ENCODE data around the gene PARP1. TPM values are rescaled to one million over a fixed set of nuclear protein-coding genes. Genes with fewer than 3 reads are reported as not detected.

Gene PARP1
- total RNA-seq, 1 experiment from 2014 or later, result 235 TPM

DNA sequence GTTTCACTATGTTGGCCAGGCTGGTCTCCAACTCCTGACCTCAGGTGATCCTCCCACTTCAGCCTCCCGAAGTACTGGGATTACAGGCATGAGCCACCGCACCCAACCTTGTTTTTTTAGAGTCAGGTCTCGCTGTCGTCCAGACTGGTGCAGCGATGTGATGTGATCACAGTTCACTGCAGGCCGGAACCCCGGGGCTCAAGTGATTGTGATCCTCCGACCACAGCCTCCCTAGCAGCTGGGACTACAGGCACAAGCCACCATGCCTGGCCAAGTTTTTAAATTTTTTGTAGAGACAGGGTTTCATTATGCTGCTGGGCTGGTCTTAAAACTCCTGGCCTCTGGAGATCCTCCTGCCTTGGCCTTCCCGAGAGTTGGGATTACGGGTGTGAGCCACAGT lies 52.9 kb downstream of the PARP1 start:
- Mint-ChIP-seq H3K9me3 (ENCODE audit: unreplicated experiment) (no peaks in the 10 kb centered on the region), H3K27me3 (ENCODE audit: insufficient read depth, unreplicated experiment) (no peaks in the 10 kb centered on the region), H3K4me1 (ENCODE audit: insufficient read depth, unreplicated experiment) (no peaks in the 10 kb centered on the region), H3K4me3 (ENCODE audit: unreplicated experiment) (no peak overlapping the region), H3K36me3 (ENCODE audit: insufficient read depth, unreplicated experiment) (peaks cover 31% of the 10 kb centered on the region), H3K27ac (ENCODE audit: low read depth, unreplicated experiment) (no peak overlapping the region)
- no peak for DNase-seq (ENCODE audit: unreplicated experiment)
- CTCF ChIA-PET, result interaction anchor here (0.6 kb wide), 1 partner anchor 209 kb away, joined by 3 read pairs; no protein-coding TSS in a partner anchor
- BruUV-seq (replicated peaks), result no TSS peak
- POLR2A ChIA-PET, result no interaction called here
- intact Hi-C loops (cut with micrococcal nuclease), result no loop called here
- TF ChIP-seq, protein P1, sequence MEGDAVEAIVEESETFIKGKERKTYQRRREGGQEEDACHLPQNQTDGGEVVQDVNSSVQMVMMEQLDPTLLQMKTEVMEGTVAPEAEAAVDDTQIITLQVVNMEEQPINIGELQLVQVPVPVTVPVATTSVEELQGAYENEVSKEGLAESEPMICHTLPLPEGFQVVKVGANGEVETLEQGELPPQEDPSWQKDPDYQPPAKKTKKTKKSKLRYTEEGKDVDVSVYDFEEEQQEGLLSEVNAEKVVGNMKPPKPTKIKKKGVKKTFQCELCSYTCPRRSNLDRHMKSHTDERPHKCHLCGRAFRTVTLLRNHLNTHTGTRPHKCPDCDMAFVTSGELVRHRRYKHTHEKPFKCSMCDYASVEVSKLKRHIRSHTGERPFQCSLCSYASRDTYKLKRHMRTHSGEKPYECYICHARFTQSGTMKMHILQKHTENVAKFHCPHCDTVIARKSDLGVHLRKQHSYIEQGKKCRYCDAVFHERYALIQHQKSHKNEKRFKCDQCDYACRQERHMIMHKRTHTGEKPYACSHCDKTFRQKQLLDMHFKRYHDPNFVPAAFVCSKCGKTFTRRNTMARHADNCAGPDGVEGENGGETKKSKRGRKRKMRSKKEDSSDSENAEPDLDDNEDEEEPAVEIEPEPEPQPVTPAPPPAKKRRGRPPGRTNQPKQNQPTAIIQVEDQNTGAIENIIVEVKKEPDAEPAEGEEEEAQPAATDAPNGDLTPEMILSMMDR (IDR thresholded peaks at IDR 0.05; ENCODE audit: unreplicated experiment), result no peak

GRCh38 chr1:226353698-226354525 lies 54.0 kb downstream of the PARP1 start:
- no peaks in the 10 kb centered on the region for H3K9me3 Mint-ChIP-seq (ENCODE audit: unreplicated experiment)
- CTCF ChIA-PET, result interaction anchor here (0.6 to 2.3 kb wide), 5 partner anchors 9 to 289 kb away, joined by 3 to 10 read pairs (median 4); no protein-coding TSS in a partner anchor
- no peak overlapping the region for H3K27ac Mint-ChIP-seq (ENCODE audit: low read depth, unreplicated experiment)
- intact Hi-C loops (cut with micrococcal nuclease), result no loop called here
- no peaks in the 10 kb centered on the region for H3K27me3 Mint-ChIP-seq (ENCODE audit: insufficient read depth, unreplicated experiment)
- peaks cover 20% of the 10 kb centered on the region for H3K36me3 Mint-ChIP-seq (ENCODE audit: insufficient read depth, unreplicated experiment)
- POLR2A ChIA-PET, result interaction anchor here (0.6 kb wide), 1 partner anchor 174 kb away, joined by 4 read pairs; no protein-coding TSS in a partner anchor
- no peak for DNase-seq (ENCODE audit: unreplicated experiment)
- no peaks in the 10 kb centered on the region for H3K4me1 Mint-ChIP-seq (ENCODE audit: insufficient read depth, unreplicated experiment)
- no TSS peak for BruUV-seq (replicated peaks)
- H3K4me3 Mint-ChIP-seq (ENCODE audit: unreplicated experiment), result no peak overlapping the region
- TF ChIP-seq, protein P1 (IDR thresholded peaks at IDR 0.05; ENCODE audit: unreplicated experiment), result no peak

DNA sequence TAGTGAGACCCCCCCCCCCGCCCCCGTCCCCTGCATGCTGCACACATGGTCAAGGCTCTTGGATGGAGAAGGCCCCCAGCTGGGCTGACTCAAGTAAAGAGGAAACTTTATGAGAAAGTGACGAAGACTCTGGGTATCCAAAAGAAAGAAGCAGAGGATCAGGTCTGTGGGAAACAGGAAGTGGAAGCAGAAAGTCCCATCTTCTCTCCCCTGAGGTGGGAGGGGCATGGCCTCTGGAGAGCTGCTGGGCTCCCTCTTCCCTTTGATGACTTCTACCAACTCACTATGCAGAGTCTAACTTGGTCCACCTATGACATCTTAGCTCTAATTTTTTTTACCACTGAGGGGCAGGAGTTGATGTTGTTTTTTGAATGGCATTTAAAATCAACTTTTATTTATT lies 56.2 kb downstream of the PARP1 start:
- TF ChIP-seq, protein P1 (IDR thresholded peaks at IDR 0.05; ENCODE audit: unreplicated experiment), result no peak
- no peaks in the 10 kb centered on the region for H3K36me3 Mint-ChIP-seq (ENCODE audit: insufficient read depth, unreplicated experiment)
- H3K27ac Mint-ChIP-seq (ENCODE audit: low read depth, unreplicated experiment), result no peak overlapping the region
- no TSS peak for BruUV-seq (replicated peaks)
- no peak overlapping the region for H3K4me3 Mint-ChIP-seq (ENCODE audit: unreplicated experiment)
- no peak for DNase-seq (ENCODE audit: unreplicated experiment)
- H3K27me3 Mint-ChIP-seq (ENCODE audit: insufficient read depth, unreplicated experiment), result no peaks in the 10 kb centered on the region
- intact Hi-C loops (cut with micrococcal nuclease), result no loop called here
- H3K4me1 Mint-ChIP-seq (ENCODE audit: insufficient read depth, unreplicated experiment), result no peaks in the 10 kb centered on the region
- ChIA-PET POLR2A (interaction anchor here (1.1 kb wide), 1 partner anchor 227 kb away, joined by 5 read pairs; no protein-coding TSS in a partner anchor), CTCF (interaction anchor here (0.6 to 2.3 kb wide), 5 partner anchors 11 to 226 kb away, joined by 5 to 10 read pairs (median 6); partner anchors contain the start of gene PARP1)
- no peaks in the 10 kb centered on the region for H3K9me3 Mint-ChIP-seq (ENCODE audit: unreplicated experiment)

- intact Hi-C loops (cut with micrococcal nuclease), result no loop called here
- BruUV-seq (replicated peaks), result no TSS peak
- Mint-ChIP-seq H3K27ac (ENCODE audit: low read depth, unreplicated experiment) (no peak overlapping the region), H3K27me3 (ENCODE audit: insufficient read depth, unreplicated experiment) (no peaks in the 10 kb centered on the region), H3K9me3 (ENCODE audit: unreplicated experiment) (no peaks in the 10 kb centered on the region), H3K4me3 (ENCODE audit: unreplicated experiment) (no peak overlapping the region), H3K36me3 (ENCODE audit: insufficient read depth, unreplicated experiment) (no peaks in the 10 kb centered on the region), H3K4me1 (ENCODE audit: insufficient read depth, unreplicated experiment) (no peaks in the 10 kb centered on the region)
- ChIA-PET CTCF (no interaction called here), POLR2A (interaction anchor here (1.0 kb wide), 1 partner anchor 10 kb away, joined by 3 read pairs; no protein-coding TSS in a partner anchor)
- no peak for DNase-seq (ENCODE audit: unreplicated experiment)
- TF ChIP-seq, protein P1 (IDR thresholded peaks at IDR 0.05; ENCODE audit: unreplicated experiment), result no peak
These were observed 57.4 kb downstream of the PARP1 start for GRCh38 chr1:226350519-226350865.

Data from MCF 10A (cell line).